Prostate gland (tissue), 2 donors: Measurements from ENCODE around the gene TEF. TPM values are rescaled to one million over a fixed set of nuclear protein-coding genes. Genes with fewer than 3 reads are reported as not detected.
"Not testable (repeated sequence)": the region's sequence is repeated elsewhere in the genome, so short reads cannot be mapped to it uniquely, and the experiment has no call there.

Experiments used
- DNase-seq: peaks from one replicate; pipeline ENCODE4 v3.0.0-alpha.2; 2019; ENCODE audit warnings: low spot score
- H3K27ac ChIP-seq, 2 donors: fragments of 200-600 bp; sonication (generic); 2 replicates each; pipeline ENCODE4 v1.5.1; 2017 to 2019
- H3K27me3 ChIP-seq: fragments of 200-600 bp; sonication (generic); replicated peaks from 2 replicates; pipeline ENCODE4 v1.5.1; 2019; ENCODE audit not compliant: insufficient read depth
- H3K36me3 ChIP-seq, 2 donors: fragments of 200-600 bp; sonication (generic); 1 replicate in 1 of 2; 2 replicates in 1 of 2; pipeline versions ENCODE4 v1.5.1 to v1.8.1; 2017 to 2019
- H3K4me1 ChIP-seq: fragments of 200-600 bp; sonication (generic); replicated peaks from 2 replicates; pipeline ENCODE4 v1.5.1; 2019
- H3K4me3 ChIP-seq, 2 donors: fragments of 200-600 bp; sonication (generic); 2 replicates each; pipeline ENCODE4 v1.5.1; 2017 to 2019
- H3K9me3 ChIP-seq: fragments of 200-600 bp; sonication (generic); 2 replicates; pipeline ENCODE4 v1.5.1; 2017
- CTCF ChIP-seq, 4 experiments: fragments of 200-600 bp in 2 of 4; fragments of 450-650 bp in 2 of 4; sonication (generic) in 2 of 4; IDR thresholded peaks; 1 replicate in 3 of 4; 2 replicates in 1 of 4; pipeline ENCODE4 v1.5.1; 2016 to 2019; ENCODE audit warnings: antibody characterized with exemption in 4 of 4, mild to moderate bottlenecking in 2 of 4, moderate library complexity in 2 of 4
- POLR2A ChIP-seq: fragments of 450-650 bp; IDR thresholded peaks from one replicate; pipeline ENCODE4 v1.6.1; 2016; ENCODE audit warnings: antibody characterized with exemption, mild to moderate bottlenecking
- POLR2AphosphoS5 ChIP-seq: sonication (generic); formaldehyde crosslinking; IDR thresholded peaks from one replicate; pipeline ENCODE4 v1.6.1; 2017; ENCODE audit warnings: antibody characterized with exemption
- WGBS: methylation state at CpG from one replicate; pipeline ENCODE4 v1.1.5; 2018; 5-methylcytosine and 5-hydroxymethylcytosine counted together
- intact Hi-C: fragments of 100-400 bp; cut with DNase I; formaldehyde crosslinking; loops from one replicate; pipeline ENCODE4 v1.14.2; 2022
- total RNA-seq, 2 donors: library from RNA; depleted of rRNA; stranded (reverse); fragments of >200 nt; gene quantifications; one replicate each; pipeline ENCODE4 v1.1.0, GENCODE V29; 2016

The TEF gene
- total RNA-seq, 2 donors from 2014 or later = 26.2 to 51.7 TPM

DNA sequence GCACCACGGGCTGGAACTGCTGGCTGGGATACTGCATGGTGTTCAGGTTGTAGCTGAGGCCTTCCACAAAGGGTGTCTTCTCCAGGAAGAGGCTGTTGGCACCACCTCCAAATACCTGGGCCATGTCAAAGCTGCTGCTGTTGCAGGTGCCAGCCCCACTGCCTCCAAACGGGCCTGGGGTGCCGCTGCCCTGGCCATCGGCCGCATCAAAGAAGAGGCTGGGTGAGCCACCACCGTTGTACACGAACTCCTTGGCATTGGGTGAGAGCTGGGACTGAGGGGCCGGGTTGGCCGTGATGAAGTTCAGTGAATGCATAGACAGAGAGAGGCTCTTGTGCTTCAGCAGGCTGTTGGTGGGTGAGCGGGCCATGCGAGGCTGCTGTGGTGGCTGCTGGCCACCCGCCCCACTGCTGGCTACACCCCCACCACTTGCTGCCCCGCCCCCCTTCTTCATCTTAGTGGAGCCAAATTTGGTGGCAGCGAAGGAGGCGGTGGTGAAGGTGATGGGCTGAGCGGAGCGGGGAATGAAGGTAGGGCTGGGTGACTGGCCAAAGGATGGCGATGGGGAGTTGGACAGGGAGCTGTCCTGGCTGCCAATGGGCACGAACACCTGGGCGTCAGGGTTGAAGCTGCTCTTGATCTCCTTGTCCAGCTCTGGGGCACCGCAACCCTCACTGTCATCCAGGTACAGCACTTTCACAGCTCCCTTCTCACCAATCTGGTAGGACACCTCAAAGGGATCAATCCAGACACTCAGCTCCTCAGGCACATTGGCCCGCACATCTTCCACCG lies 54.8 kb downstream of the TEF start:
- no peaks in the 10 kb centered on the region for H3K27me3 ChIP-seq
- intact Hi-C loops = no loop called here
- no peak for DNase-seq
- H3K4me1 ChIP-seq = no peaks in the 10 kb centered on the region
- no peaks in the 10 kb centered on the region for H3K9me3 ChIP-seq
- H3K4me3 ChIP-seq = no peak overlapping the region
- no peak overlapping the region for H3K27ac ChIP-seq
- WGBS = 86% methylated on average over 23 of the region's 23 CpGs
- no peak for TF ChIP-seq POLR2AphosphoS5
- no peak for TF ChIP-seq CTCF (IDR thresholded peaks at IDR 0.05)
- no peak for TF ChIP-seq POLR2A
- H3K36me3 ChIP-seq = peaks cover 4 to 16% of the 10 kb centered on the region in 2 donors

DNA sequence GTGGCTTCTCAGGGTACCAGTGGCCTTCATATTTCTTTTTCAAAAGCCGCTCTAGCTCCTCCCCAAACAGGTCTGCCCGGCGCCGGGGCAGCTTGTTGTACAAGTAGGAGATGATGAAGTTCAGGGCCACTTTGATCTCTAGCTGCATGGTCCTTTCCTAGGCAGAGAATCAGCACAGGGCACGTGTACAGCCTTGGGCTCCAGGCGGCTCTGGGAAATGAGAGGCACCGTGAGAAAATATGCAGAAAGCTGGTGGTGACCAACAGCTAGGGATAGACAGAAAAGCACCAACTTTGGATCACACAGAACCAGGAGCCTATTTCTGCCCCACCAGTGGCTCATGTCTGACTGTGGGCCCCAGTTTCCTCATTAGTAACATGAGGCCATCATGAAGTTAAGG lies 55.5 kb downstream of the TEF start:
- Histone ChIP-seq H3K9me3 (no peaks in the 10 kb centered on the region), H3K27me3 (no peaks in the 10 kb centered on the region), H3K27ac (no peak overlapping the region), H3K4me3 (no peak overlapping the region), H3K36me3 (peaks cover 4 to 16% of the 10 kb centered on the region in 2 donors), H3K4me1 (no peaks in the 10 kb centered on the region)
- 89% methylated on average over 7 of the region's 7 CpGs for WGBS
- intact Hi-C loops = no loop called here
- TF ChIP-seq CTCF (IDR thresholded peaks at IDR 0.05) (no peak), POLR2AphosphoS5 (no peak), POLR2A (no peak)
- DNase-seq = no peak

GRCh38 chr22:41440511-41440910 lies 58.8 kb downstream of the TEF start:
- intact Hi-C loops, H3K4me3 ChIP-seq, DNase-seq, H3K27me3 ChIP-seq, H3K27ac ChIP-seq, H3K4me1 ChIP-seq, H3K9me3 ChIP-seq: not testable (repeated sequence)
- WGBS = 72% methylated on average over 5 of the region's 5 CpGs
- H3K36me3 ChIP-seq = peaks cover 1 to 14% of the 10 kb centered on the region in 2 donors

DNA sequence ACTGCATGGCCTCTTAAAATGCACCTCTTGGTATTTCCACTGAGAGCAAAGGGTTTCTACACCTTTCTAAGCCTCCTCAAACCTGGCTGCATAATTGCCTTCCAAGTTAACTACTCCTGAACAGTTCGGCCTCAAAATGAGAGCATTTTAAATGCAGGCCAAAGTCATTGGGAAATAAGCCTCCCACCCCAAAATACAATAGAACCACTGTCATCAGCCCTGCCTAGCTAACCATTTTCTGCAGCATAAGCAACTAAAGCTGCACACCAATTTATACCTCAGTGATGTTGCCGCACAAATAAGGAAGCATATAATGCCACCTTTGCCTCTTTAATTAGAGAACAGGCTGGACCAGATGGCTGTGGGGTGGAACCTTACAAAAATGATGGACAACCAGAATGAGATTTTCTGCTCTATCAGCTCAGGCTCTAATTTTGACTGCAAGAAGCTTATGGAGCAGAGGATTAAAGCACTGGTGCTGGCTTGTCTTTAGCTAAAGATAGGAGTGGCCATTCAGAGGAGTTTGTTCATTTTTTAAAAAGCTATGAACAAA lies 60.6 kb downstream of the TEF start:
- intact Hi-C loops = no loop called here
- no peak overlapping the region for H3K4me3 ChIP-seq
- peaks cover 2% of the 10 kb centered on the region for H3K4me1 ChIP-seq

More for the DNA sequence above, 60.6 kb downstream of the TEF start:
- H3K9me3 ChIP-seq = no peaks in the 10 kb centered on the region
- 58% methylated on average over 2 of the region's 2 CpGs for WGBS
- DNase-seq = no peak
- peak overlapping the region in 1 of 2 donors; percentile 100 for H3K27ac ChIP-seq
- no peaks in the 10 kb centered on the region for H3K27me3 ChIP-seq
- TF ChIP-seq POLR2A = no peak
- TF ChIP-seq CTCF (IDR thresholded peaks at IDR 0.05) = no peak
- TF ChIP-seq POLR2AphosphoS5 = peak; percentile 75
- H3K36me3 ChIP-seq = peaks cover 0 to 1% of the 10 kb centered on the region in 2 donors
